CD4-positive, alpha-beta T cell (primary cell): ENCODE results near the gene TTLL12. TPM values are rescaled to one million over a fixed set of nuclear protein-coding genes. Genes with fewer than 3 reads are reported as not detected.

ENCODE experiments used
- ATAC-seq: fragments of 200-7000 bp; cut with Tn5 transposase; one replicate; pipeline ENCODE4 v1.10.0; 2022; ENCODE audit warnings: mild to moderate bottlenecking; ENCODE audit not compliant: poor library complexity
- CTCF ChIA-PET: fragments of 350-600 bp; sonication (Branson Sonifier 250); formaldehyde crosslinking; loops from one replicate; lab custom pipeline; 2021; ENCODE audit warnings: antibody characterized with exemption, inconsistent platforms; lab: Charles Lee
- POLR2A ChIA-PET: fragments of 350-600 bp; sonication (Branson Sonifier 250); formaldehyde crosslinking; loops from one replicate; lab custom pipeline; 2021; ENCODE audit warnings: antibody characterized with exemption, inconsistent platforms; lab: Charles Lee
- DNase-seq, 14 experiments: peaks; one replicate each; pipeline ENCODE4 v3.0.0-alpha.2; 2013 to 2020; ENCODE audit warnings: mixed read lengths in 2 of 14
- H3K27ac ChIP-seq, 2 donors: one replicate each; pipeline versions ENCODE4 v1.5.1 to v1.7.0; 2013; ENCODE audit warnings: low read length in 2 of 2, low read depth in 1 of 2, mild to moderate bottlenecking in 1 of 2
- H3K27me3 ChIP-seq, 2 experiments: 1 replicate in 1 of 2; 2 replicates in 1 of 2; pipeline versions ENCODE4 v1.6.1 to v1.7.0; 2013; ENCODE audit warnings: low read length in 2 of 2, control low read depth in 1 of 2, mild to moderate bottlenecking in 1 of 2, moderate library complexity in 1 of 2; ENCODE audit not compliant: insufficient read depth in 2 of 2, control insufficient read depth in 1 of 2
- H3K36me3 ChIP-seq: one replicate; pipeline ENCODE4 v1.6.1; 2013; ENCODE audit warnings: low read length, control low read depth; ENCODE audit not compliant: insufficient read depth
- H3K4me1 ChIP-seq: one replicate; pipeline ENCODE4 v1.6.1; 2013; ENCODE audit warnings: low read length, control low read depth; ENCODE audit not compliant: insufficient read depth
- H3K4me3 ChIP-seq: one replicate; pipeline ENCODE4 v1.5.1; 2013; ENCODE audit warnings: mild to moderate bottlenecking, low read length, moderate library complexity
- H3K9me3 ChIP-seq, 2 experiments: 1 replicate in 1 of 2; 2 replicates in 1 of 2; pipeline versions ENCODE4 v1.6.1 to v1.7.0; 2013; ENCODE audit warnings: low read length in 2 of 2, mild to moderate bottlenecking in 2 of 2, control low read depth in 1 of 2, moderate library complexity in 1 of 2; ENCODE audit not compliant: control insufficient read depth in 1 of 2, insufficient read depth in 1 of 2
- H3K27ac Mint-ChIP-seq: one replicate; pipeline ENCODE4 v1.8.0; 2020; ENCODE audit warnings: mixed read lengths
- H3K27me3 Mint-ChIP-seq: one replicate; pipeline ENCODE4 v1.8.0; 2021; ENCODE audit warnings: mixed read lengths
- H3K36me3 Mint-ChIP-seq: one replicate; pipeline ENCODE4 v1.8.0; 2021; ENCODE audit warnings: low read depth, mixed read lengths
- H3K4me1 Mint-ChIP-seq: one replicate; pipeline ENCODE4 v1.8.0; 2021; ENCODE audit warnings: low read depth, mixed read lengths
- H3K4me3 Mint-ChIP-seq: one replicate; pipeline ENCODE4 v1.8.0; 2020; ENCODE audit warnings: mild to moderate bottlenecking, mixed read lengths
- H3K9me3 Mint-ChIP-seq: one replicate; pipeline ENCODE4 v1.8.0; 2020; ENCODE audit warnings: mixed read lengths
- intact Hi-C, 2 experiments: fragments of 100-400 bp; cut with DNase I in 1 of 2; cut with micrococcal nuclease in 1 of 2; formaldehyde crosslinking; loops; one replicate each; pipeline versions ENCODE4 v1.15.1 to v1.9.0; 2023 to 2025; cut with DNase I, micrococcal nuclease
- total RNA-seq, 174 experiments: library from RNA in 2 of 174; stranded (reverse) in 2 of 174; gene quantifications; one replicate each; pipeline ENCODE4 v1.2.3 and lab custom pipeline; 2021 to 2026
- TF ChIP-seq, protein P1 (sequence below): fragments of 200-600 bp; IDR thresholded peaks from one replicate; pipeline ENCODE4 v1.8.0; 2022; ENCODE audit warnings: antibody characterized with exemption, mild to moderate bottlenecking

The TTLL12 gene
- total RNA-seq, 2 experiments from 2014 or later: 5.0 to 6.6 TPM

DNA sequence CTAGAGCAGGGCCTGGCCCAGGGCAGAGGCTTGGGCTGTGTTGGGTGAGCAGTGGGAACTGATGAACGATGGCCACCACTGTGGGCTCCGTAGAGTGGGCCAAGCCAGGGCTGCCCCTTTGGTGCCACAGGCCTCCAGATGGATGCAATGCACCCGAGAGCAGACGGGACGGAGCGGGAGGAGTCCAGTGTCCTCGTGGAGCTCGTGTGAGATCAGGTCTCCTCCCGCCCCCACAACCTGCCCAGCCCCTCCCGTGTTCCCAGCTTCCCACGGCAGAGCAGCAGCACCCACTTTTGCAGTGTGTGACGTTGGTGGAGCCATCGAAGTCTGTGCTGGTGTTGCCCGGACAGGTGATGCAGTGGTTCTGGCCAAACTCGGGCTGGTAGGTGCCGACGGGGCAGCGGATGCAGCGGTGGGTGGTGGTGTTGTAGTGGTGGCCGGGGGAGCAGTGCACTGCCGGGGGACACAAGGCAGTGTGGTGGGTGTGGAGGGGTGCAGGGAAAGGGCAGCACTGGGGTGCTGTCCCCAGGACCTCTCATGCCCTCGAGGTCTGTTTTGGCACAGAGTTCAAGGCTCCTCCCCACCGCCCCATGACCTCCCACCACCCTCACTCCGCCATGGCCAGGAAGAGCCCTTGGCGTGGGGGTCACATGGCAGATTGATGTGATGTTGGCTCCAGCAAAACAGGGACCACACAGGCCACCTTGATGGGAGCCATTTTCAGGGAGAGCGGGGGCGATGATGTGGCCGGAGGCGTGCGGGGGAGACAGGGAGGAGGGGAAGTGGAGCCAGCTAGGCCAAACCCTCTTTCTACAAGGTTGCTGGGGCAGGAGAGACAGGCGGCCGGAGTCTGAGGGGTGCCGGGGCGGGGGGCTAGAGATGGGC, 23.9 kb upstream of the TTLL12 start:
- H3K4me1 Mint-ChIP-seq: peaks cover 8% of the 10 kb centered on the region
- Histone ChIP-seq H3K4me3 (no peak overlapping the region), H3K27ac (no peak overlapping the region), H3K36me3 (no peaks in the 10 kb centered on the region), H3K27me3 (no peaks in the 10 kb centered on the region), H3K4me1 (peaks cover 15% of the 10 kb centered on the region), H3K9me3 (no peaks in the 10 kb centered on the region)
- H3K4me3 Mint-ChIP-seq: no peak overlapping the region
- no peaks in the 10 kb centered on the region for H3K36me3 Mint-ChIP-seq
- no peak for DNase-seq
- intact Hi-C loops: no loop called here
- no peak for ATAC-seq
- no peak overlapping the region for H3K27ac Mint-ChIP-seq
- H3K27me3 Mint-ChIP-seq: no peaks in the 10 kb centered on the region
- ChIA-PET CTCF (no interaction called here), POLR2A (no interaction called here)
- TF ChIP-seq, protein P1, sequence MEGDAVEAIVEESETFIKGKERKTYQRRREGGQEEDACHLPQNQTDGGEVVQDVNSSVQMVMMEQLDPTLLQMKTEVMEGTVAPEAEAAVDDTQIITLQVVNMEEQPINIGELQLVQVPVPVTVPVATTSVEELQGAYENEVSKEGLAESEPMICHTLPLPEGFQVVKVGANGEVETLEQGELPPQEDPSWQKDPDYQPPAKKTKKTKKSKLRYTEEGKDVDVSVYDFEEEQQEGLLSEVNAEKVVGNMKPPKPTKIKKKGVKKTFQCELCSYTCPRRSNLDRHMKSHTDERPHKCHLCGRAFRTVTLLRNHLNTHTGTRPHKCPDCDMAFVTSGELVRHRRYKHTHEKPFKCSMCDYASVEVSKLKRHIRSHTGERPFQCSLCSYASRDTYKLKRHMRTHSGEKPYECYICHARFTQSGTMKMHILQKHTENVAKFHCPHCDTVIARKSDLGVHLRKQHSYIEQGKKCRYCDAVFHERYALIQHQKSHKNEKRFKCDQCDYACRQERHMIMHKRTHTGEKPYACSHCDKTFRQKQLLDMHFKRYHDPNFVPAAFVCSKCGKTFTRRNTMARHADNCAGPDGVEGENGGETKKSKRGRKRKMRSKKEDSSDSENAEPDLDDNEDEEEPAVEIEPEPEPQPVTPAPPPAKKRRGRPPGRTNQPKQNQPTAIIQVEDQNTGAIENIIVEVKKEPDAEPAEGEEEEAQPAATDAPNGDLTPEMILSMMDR: no peak
- H3K9me3 Mint-ChIP-seq: no peaks in the 10 kb centered on the region

DNA sequence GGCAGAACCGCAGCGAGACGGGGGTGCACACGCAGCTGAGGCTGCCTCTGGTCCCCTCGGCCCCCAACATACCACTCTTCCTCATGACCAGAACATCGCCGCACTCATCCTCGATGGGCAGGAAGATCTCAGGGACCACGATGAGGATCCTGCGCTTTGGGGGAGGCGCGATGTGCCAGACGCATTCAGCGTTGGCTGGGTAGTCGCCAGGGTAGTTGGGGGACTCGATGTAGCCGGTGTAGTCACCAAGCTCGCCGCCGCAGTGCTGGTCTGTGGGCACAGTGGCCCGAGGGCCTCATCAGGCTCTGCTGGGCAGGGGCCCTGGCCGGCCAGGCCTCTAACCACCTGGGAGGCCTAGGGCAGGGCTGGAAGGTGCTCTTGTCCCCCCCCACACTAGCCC, 23.0 kb upstream of the TTLL12 start:
- DNase-seq (no peak), ATAC-seq (no peak)
- Mint-ChIP-seq H3K4me1 (peaks cover 8% of the 10 kb centered on the region), H3K27me3 (no peaks in the 10 kb centered on the region), H3K9me3 (no peaks in the 10 kb centered on the region), H3K36me3 (no peaks in the 10 kb centered on the region), H3K4me3 (no peak overlapping the region), H3K27ac (no peak overlapping the region)
- intact Hi-C loops: no loop called here
- no peaks in the 10 kb centered on the region for H3K27me3 ChIP-seq
- no peaks in the 10 kb centered on the region for H3K9me3 ChIP-seq
- CTCF ChIA-PET: no interaction called here
- TF ChIP-seq, protein P1: no peak
- H3K4me1 ChIP-seq: peaks cover 23% of the 10 kb centered on the region
- H3K36me3 ChIP-seq: no peaks in the 10 kb centered on the region
- POLR2A ChIA-PET: interaction anchor here (1.5 kb wide), 1 partner anchor 23 kb away, joined by 3 read pairs; the partner anchor contains the start of gene TTLL12
- H3K4me3 ChIP-seq: no peak overlapping the region
- H3K27ac ChIP-seq: no peak overlapping the region

DNA sequence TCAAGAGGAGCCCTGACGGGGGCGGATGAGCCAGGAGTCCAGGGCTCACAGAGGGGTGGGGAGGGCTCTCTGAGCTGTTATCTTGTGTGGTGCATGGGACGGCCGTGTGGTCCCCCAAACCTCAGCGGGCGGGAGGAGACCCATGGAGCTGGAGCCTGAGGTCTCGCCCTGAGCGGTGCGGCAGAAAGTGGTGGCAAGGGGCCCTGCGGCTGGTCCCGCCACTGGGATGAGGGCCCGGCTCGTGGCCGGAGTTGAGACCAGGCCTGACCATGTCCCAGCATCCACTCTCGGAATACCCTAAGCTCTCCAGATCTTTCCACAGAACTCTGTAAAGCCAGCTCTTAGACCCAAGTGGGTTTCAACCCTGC, 22.6 kb upstream of the TTLL12 start:
- TF ChIP-seq, protein P1: no peak
- H3K4me1 ChIP-seq: peaks cover 23% of the 10 kb centered on the region
- ATAC-seq (no peak), DNase-seq (no peak)
- Mint-ChIP-seq H3K9me3 (no peaks in the 10 kb centered on the region), H3K4me3 (no peak overlapping the region), H3K36me3 (no peaks in the 10 kb centered on the region), H3K4me1 (peaks cover 8% of the 10 kb centered on the region), H3K27me3 (no peaks in the 10 kb centered on the region), H3K27ac (no peak overlapping the region)
- CTCF ChIA-PET: no interaction called here
- no peaks in the 10 kb centered on the region for H3K36me3 ChIP-seq
- H3K4me3 ChIP-seq: no peak overlapping the region
- POLR2A ChIA-PET: interaction anchor here (1.5 kb wide), 1 partner anchor 22 kb away, joined by 3 read pairs; the partner anchor contains the start of gene TTLL12
- no peaks in the 10 kb centered on the region for H3K27me3 ChIP-seq
- intact Hi-C loops: no loop called here
- H3K27ac ChIP-seq: no peak overlapping the region
- H3K9me3 ChIP-seq: no peaks in the 10 kb centered on the region
